Erythroblast (primary cell): ENCODE measurements around the gene AP4M1.

Experiments
- GATA1 ChIP-seq: IDR thresholded peaks from 2 replicates; pipeline ENCODE4 v1.6.1; 2011; ENCODE audit warnings: low read depth, mild to moderate bottlenecking, control low read depth, low read length, moderate library complexity
- POLR2A ChIP-seq: IDR thresholded peaks from 2 replicates; pipeline ENCODE4 v1.6.1; 2011; ENCODE audit warnings: mild to moderate bottlenecking, low read length

GRCh38 chr7:100098913-100099312 is 2.5 kb upstream of the AP4M1 start:
- TF ChIP-seq POLR2A, result no peak
- TF ChIP-seq GATA1, result no peak
